HuH-7 (cell line): ENCODE results near the gene SPAG16.

Experiments used
- DNase-seq: peaks from one replicate; pipeline ENCODE4 v3.0.0; 2011; ENCODE audit warnings: low spot score

Gene SPAG16

DNA sequence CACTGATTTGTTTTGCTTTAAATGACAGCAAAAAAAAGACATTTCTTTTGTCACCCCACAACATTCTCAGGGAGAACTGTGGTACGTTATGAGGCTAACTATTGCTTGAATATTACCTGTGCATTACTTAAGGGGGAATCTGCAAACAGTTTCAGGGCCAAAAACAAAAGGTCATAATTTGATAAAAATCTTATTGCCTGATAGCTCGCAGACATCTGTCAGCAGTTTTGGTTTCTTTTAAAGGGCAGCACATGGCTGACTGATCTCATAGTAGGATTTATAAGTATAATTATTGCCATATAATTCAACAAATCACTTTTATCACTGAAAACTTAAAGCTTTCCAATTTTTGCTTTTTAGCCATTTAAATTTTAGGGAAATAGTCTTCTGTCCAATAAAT, 900.2 kb downstream of the SPAG16 start:
- DNase-seq = no peak

DNA sequence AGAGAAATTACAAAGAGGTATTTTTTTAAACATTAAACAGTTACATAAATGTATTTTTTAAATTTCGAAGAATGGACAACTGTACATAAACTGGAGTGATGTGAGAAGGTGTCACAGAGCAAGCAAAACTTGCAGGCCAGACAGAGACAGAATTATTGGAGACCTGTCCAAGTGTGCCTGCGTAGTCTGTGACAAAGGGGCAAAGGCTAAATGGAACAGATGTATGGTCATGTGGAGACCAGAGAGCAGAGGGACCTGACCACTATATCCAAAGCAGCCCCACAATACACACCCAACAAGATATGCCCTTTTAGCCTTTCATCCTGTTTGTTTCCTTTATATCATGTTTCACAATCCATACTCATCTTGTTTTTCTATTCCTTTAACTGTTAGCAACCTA, 901.3 kb downstream of the SPAG16 start:
- no peak for DNase-seq

DNA sequence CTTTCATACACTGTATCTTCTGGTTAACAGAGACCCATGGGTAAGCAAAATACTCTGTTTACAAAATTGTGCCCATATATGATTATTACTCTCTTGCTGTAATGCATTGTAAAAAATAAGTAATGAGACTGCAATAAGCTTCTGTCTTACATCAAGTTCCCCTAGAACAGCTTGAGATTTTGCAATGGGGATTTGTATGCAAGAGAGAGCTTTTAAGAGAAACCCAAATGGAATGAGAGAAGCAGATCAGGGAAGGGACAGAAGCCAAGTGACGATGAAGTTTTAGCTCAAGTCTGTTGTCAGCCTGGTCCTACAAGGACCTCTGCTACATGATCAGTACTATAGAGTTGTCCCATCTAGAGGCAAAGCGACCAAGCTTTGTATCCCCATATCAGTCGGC, 908.4 kb downstream of the SPAG16 start:
- no peak for DNase-seq

DNA sequence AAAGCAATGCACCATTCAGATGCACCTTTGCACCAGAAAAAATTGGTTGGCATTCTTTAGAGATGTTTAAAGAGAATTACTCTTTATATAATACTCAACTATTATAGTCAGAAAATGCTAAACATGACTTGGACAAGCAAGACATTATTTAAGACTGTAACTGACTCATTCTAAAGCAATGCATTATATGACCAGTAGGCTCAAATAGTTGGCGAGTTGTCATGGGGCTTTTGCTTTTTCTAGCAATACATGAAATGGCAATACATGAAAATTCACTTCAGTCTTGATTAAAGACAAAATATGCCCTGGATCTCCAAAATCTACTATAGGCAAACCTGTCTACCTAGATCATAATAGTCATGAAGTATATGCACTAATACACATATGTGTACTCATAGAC, 909.7 kb downstream of the SPAG16 start:
- DNase-seq = no peak

DNA sequence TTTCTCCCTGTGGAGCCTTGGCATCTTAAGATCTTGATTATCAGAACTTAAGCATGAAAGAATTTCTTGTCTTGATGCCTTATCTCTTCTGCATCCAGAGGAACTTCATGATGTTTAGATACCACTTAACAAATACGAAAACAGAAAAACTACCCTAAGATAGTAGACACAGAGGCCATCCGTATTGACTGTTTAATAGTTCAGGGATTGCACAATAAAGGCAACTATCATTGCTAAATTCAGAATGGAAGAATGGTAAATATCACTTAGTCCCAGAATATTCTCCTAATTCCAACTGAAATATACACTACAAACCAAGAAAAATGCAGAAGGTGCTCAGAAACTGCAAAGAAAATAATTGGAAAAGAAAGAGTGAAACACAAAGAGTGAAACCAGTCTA, 912.0 kb downstream of the SPAG16 start:
- no peak for DNase-seq

DNA sequence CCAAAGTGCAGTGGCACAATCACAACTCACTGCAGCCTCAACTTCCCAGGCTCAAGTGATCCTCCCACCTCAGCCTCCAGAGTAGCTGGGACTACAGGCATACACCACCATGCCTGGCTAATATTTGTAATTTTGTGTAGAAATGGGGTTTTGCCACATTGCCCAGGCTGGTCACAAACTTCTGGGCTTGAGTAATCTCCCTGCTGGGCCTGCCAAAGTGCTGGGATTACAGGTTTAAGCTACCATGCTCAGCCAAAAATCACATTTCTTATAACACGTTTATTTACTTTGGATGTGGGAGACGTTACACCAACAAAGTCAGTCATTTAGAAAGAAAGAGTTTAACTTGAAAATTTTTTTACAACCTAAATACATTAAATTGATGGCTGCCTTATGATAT, 917.6 kb downstream of the SPAG16 start:
- DNase-seq = no peak

DNA sequence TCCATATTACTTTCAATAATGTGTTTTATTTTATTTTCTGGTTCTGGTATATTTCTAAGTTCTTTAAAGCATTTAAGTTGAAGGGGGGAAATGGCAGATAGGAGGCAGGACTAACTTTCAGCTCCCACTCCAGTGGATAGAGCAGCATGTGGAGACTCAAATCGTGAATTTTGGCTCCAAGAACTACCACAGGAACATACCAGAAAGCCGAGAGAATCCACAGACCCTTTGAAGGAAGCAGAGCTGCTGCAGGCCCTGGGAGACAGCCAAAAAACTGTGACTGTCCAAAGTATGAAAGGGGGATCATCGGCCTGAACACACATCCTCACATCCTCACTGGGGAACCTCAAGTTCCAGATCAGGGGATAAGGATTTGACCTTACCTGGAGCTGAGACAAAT, 919.0 kb downstream of the SPAG16 start:
- no peak for DNase-seq

DNA sequence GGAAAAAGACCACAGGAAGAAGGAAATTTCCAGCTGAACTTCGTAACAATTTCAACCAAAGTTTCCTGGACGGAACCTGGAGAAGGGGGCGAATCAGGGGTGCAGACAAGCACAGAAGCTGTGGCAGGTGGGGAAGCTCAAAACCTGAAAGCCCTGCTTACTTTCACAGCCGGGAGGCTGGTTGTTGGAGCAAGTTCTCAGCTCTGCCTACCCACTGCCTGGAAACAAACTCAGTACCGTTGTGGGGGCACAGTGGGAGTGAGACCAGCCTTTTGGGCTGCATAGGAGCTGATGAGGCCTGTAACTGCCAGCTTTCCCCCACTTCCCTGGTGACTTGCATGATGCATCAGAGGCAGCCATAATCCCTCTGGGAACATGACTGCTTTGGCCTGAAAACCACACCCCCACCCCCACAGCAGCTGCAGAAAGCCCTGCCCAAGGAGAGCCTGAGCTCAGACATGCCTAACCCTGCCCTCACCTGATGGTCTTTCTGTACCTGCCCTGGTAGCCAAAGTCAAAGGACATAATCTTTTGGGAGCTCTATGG, 919.6 kb downstream of the SPAG16 start:
- DNase-seq = no peak

DNA sequence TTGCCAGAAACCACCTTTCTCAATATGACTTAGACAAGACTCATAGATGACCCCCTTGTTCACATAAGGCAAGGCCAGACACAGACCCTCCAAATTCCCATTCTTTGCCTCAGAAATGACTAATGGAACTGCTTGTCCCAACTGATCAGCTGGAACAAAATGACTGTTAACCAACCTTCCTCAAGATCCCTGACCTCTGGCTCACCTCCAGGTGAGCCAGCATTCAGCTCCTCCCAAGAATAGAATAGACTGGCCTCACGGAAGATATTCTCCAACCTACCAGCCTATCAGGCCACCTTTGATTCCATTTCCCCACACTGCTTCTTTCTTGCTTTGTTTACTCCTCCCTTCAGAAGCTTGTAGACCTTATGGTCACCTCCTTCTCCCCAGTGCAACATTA, 930.8 kb downstream of the SPAG16 start:
- no peak for DNase-seq

DNA sequence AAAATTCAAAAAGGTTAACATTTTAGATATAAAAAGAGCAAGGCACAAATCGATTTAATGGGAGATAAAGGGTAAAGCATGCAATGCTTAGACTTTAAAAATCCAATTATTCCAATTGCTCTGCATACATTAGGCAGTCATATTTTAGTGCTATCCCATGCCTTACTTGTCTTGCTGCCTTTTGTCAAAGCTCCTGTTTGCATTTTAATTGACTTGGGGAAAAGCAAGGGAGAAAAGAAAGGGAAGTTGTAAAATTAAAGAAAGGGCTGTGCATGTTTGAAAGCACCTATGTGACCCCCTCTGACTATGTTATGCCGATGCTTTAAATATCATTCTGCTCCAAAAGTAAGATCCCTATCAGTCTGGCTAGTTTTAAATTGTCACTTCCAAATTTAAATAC, 932.9 kb downstream of the SPAG16 start:
- no peak for DNase-seq

DNA sequence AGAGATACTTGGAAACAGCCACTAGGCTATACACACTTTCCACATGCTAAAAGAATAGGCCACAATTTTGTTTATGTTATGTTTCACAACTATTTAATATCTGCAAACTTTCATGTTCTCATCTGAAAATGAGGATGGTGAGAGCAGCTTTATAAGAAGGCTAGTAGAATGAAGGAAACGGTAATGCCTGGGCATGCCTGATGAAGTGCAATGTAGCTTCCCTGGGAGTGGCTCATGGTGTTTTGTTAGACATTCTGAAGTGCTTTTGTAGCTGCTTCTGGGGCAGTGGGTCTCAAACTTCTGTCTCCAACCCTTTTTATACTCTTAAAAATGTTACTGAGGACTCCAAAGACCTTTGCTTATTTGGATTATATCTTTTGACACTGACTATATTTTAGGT, 933.3 kb downstream of the SPAG16 start:
- DNase-seq = no peak

DNA sequence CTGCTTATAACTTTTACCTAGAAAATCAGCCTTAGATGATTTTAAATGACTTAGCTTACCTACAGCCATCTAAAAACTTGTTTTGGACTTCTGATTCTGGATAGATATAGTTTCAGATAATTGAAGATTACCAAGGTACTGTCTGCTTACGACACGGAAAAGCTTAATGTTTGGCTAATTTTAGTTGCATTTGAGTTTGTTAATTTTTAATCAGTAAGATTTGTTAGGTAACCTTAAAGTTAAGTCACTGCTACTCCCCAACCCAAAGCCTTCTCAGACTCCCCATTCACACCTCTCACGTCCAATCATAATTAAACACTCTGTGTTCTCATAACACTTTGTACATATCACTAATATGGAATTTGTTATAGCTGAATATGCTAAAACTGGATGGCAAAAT, 936.0 kb downstream of the SPAG16 start:
- no peak for DNase-seq

DNA sequence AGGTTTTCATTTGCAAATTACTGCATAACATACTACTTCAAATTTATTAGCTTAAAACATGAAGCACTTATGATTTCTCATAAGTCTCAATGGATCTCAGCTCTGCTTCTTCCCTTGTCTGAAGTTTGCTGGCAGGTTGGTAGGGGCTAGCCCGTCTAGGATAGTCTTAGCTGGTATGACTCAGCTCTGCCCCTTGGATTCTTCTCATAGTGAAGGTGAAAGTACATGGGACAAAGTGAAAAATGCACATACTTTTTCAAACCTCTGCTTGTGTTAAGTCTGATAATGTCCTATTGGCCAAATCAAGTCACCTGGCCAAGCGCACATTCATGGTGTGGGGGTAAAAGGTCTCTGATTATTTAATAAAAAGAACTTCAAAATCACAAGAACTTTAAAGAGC, 941.8 kb downstream of the SPAG16 start:
- DNase-seq = no peak

DNA sequence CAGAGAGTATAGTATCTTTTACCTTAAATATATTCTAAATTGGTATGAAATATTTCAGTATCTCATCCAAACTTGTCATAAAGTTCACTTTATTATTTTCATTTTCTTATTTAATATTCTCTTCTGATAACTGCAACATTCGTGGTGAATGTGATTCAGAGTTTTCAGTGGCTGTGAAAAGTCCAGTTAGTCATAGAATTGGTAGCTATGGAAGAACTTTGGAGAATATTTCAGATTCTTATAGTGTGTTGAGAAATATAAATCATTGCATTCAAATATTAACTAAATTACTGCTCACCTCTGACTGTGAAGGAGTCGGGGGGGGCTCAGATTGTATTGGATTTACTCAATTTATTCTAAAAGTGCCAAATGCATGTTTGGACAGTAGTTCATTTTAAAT, 948.0 kb downstream of the SPAG16 start:
- DNase-seq = no peak

DNA sequence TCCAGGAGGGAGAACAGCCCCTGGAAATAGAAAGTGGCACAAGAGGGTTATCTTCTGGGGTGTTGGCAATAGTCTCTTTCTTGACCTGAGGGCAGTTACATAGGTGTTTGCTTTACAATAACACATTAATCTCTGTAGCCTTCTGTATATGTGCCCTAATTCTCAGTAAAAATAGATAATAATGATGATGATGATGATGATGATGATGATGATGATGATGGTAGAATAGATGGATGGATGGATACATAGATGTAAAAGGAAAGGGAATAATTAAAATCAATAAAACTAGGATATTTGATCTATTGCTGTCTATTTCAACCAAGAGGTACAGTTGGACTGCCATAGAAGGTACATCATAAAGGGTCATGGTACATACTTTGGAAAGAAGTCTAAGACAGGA, 948.9 kb downstream of the SPAG16 start:
- DNase-seq = no peak

DNA sequence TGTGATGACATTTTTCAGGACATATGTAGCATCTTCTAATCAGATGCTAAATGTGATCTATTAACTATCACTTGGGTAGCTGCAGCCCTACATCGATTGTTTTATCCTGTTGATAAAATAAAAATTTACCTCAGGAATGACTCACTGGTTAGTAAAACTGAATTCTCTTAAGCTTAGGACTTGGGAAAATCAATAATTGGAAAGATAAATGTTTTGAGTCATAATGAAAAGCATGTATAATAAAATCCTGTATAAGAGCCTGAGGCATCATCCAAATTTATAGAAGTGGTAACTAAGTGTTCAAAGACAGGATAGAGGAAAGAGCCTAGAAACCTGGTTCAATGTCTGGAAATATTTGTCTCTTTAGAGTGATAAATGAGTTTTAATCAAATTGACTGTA, 958.5 kb downstream of the SPAG16 start:
- DNase-seq = no peak

DNA sequence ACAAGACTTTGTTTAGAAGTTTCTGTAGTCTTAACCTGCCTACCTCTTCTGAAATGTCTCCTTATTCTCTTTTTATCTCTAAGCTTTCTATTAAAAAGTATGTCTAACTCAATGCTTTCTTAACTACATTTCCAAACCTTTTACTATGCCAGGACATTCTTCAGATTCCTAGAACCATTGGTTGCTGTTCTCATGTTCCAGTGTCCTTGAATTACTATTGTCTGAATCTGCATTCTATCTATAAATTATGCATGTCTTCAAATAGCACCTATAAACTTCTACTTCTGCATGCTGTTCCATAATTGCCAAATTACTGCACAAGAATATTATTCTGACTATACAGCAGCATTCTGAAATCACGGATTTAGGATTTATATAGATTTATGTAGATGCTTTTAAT, 960.6 kb downstream of the SPAG16 start:
- DNase-seq = no peak

DNA sequence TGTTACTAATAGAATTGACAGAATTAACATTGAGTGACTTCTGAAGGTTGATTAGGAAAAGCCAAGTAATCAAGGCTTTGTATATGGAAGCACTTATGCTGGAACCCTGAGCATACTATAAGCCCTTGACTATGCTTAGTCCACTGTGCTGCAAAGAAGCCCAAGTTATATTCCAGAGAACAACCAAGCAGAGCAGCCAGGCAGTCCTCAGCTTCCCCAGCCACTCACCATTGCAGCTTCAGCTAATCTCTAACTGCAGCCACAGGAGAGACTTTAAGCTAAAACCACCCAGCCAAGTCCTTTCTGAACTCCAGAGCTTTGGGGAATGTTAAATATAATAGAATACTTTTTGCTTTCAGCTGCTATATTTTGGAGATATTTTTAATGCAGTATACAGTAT, 962.2 kb downstream of the SPAG16 start:
- DNase-seq = no peak

DNA sequence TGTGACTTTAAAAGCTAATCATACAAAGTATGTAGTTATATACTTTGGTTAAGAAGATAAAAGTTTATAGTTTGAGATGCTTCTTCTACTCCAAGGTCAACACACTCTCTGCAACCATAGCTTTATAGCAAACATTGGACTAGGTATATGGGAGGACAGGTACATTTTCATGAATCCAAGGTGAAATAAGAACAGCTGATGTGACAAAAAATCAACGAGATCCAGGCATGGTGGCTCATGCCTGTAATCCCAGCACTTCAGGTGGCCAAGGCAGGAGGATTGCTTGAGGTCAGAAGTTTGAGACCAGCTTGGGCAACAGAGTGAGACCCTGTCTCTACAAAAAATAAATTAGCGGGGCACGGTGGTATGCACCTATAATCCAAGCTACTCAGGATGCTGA, 963.3 kb downstream of the SPAG16 start:
- DNase-seq = no peak

DNA sequence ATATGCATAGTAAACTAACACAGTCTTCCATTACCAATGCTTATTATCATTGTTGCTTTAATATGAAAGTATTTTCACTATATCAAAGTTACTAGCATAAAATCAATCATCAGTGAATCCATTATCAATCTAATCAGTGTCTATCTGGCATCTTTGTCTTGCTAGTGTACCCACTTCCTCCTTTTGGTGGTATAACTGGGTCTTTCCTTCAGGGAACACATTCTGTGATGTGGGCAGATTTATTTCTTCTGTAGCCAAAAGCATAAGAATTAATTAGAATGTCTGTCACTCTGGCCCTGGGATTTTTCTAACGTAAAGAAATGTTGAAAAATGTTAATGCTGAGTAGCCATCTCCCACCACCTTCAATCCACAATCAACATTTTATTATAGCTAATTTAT, 970.8 kb downstream of the SPAG16 start:
- DNase-seq = no peak

DNA sequence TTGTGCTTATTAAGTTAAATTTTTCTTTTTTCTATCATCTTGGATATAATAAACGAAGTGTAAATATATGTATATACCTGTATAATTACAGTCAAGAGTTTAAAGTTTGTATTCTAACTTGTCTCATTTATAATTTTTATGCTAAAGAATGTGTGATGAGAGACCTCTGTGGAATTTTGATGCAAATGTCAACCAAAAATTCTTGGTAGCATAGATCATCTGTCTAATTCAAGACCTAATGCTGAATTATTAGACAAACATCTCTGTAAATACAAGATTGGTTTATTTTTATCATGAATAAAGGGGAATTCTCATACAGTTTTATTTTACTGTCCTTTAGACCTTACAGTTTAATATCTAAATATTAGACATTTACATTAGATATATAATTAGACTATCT, 977.4 kb downstream of the SPAG16 start:
- no peak for DNase-seq

DNA sequence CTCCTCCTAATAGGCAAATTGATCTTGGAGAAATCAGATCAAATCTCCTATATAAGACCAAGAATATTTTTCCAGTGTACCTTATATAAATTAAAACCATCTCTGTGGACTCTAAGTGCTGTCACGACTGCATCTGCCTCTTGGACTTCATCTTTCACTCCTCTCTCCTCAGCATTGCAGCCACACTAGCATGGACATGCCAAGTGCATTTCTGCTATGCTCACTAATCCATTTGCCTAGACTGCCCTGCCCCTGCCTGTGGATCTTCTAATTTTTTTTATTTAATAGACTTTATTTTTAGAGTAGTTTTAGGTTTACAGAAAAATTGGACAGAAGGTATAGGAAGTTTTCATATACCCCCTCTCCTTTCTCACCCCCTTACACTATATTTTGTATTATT, 979.9 kb downstream of the SPAG16 start:
- DNase-seq = no peak

DNA sequence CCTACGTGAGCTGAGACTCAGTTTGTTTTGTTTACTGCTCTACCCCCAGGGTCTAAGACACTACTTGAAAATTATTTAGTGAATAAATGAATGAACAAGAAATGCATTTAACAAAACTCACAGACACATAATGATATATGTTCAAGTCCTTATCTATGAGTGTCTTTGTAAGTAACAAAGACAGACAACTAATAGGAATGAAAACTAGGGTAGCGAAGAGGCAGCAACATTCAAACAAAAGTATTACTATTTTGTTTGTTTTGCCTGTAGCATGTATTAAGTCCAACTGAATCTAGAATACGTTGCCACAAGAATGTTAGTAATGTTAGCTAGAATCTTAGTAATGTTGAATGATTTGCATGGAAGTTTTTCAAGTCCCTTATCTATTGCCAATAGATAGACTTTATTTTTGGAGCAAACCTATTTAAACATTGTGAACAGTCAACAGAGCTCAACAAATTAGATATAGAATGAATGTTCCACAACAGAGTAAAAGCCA, 981.8 kb downstream of the SPAG16 start:
- no peak for DNase-seq

DNA sequence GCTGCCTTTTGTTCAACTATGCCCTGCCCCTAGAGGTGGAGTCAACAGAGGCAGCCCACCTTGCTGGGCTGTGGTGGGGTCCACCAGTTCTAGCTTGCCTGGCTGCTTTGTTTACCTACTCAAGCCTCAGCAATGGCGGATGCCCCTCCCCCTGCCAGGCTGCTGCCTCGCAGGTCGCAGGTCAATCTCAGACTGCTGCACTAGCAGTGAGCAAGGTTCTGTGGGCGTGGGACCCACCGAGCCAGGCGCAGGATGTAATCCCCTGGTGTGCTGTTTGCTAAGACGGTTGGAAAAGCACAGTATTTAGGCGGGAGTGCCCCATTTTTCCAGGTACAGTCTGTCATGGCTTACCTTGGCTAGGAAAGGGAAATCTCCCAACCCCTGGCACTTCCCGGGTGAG, 993.6 kb downstream of the SPAG16 start:
- no peak for DNase-seq

DNA sequence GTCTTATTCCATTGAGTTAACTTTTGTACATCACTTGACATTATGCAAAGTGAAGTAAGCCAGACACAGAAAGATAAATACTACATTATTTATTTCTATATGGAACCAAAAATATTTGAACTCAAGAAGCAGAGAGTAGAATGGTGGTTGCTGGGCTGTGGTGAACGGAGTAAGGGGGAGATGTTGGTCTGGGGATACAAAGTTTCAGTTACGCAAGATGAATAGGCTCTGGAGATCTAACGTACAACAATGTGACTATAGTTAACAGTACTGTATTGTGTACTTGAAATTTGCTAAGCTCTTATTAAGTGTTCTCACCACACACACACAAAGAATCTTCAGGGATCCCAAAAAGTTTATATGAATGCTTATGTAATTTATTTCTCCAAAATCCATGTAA, 1001.7 kb downstream of the SPAG16 start:
- DNase-seq = no peak
